GM12878 (cell line): ENCODE results near the gene TDRD10. TPM values are rescaled to one million over a fixed set of nuclear protein-coding genes. Genes with fewer than 3 reads are reported as not detected.

Source experiments
- ATAC-seq: fragments of 200-7000 bp; cut with Tn5 transposase; 3 replicates; pipeline ENCODE4 v1.9.1; 2020; ENCODE audit warnings: mild to moderate bottlenecking, moderate library complexity
- BruUV-seq: library from RNA; stranded (reverse); fragments of 400-500 nt; replicated peaks from 2 replicates; lab custom pipeline; 2021; lab: Mats Ljungman, UMichigan
- CTCF ChIA-PET: fragments of 300-600 bp; sonication (Branson Sonifier 250); formaldehyde crosslinking; extraction: SDS; loops from one replicate; lab custom pipeline; 2021; ENCODE audit warnings: inconsistent platforms; lab: Yijun Ruan, JAX
- POLR2A ChIA-PET: fragments of 350-600 bp; formaldehyde crosslinking; extraction: SDS; loops from one replicate; lab custom pipeline; 2021; ENCODE audit warnings: inconsistent platforms; lab: Charles Lee
- RAD21 ChIA-PET: fragments of 300-600 bp; sonication (Branson Sonifier 250); formaldehyde crosslinking; loops from one replicate; lab custom pipeline; 2023; ENCODE audit warnings: antibody characterized with exemption; ENCODE audit not compliant: unreplicated experiment; lab: Charles Lee
- SMC1A ChIA-PET: fragments of 300-600 bp; sonication (Branson Sonifier 250); formaldehyde crosslinking; loops from one replicate; lab custom pipeline; 2023; ENCODE audit not compliant: unreplicated experiment, uncharacterized antibody; lab: Charles Lee
- DNase-seq: peaks from one replicate; pipeline ENCODE4 v3.0.0-alpha.2; 2011; ENCODE audit warnings: low read depth, low spot score
- FAIRE-seq: peaks from 3 replicates; lab custom pipeline; 2011; peaks lifted over from hg19 to GRCh38; lab: Jason Lieb, UNC
- H2AFZ ChIP-seq: 2 replicates; pipeline ENCODE4 v1.6.0; 2011; ENCODE audit warnings: low read depth, low read length, control low read depth; ENCODE audit not compliant: control insufficient read depth
- H3K27ac ChIP-seq: 2 replicates; pipeline ENCODE4 v1.5.1; 2011; ENCODE audit warnings: control low read depth; ENCODE audit not compliant: control insufficient read depth, insufficient read depth
- H3K27me3 ChIP-seq, 2 experiments: replicated peaks in 1 of 2; 2 replicates each; pipeline versions ENCODE4 v1.6.0 to v1.6.1; 2011; ENCODE audit warnings: low read length in 1 of 2; ENCODE audit not compliant: control insufficient read depth in 2 of 2, insufficient read depth in 2 of 2
- H3K36me3 ChIP-seq, 2 experiments: 2 replicates each; pipeline ENCODE4 v1.5.1; 2011; ENCODE audit warnings: low read length in 1 of 2; ENCODE audit not compliant: control insufficient read depth in 2 of 2, insufficient read depth in 2 of 2
- H3K4me1 ChIP-seq: 2 replicates; pipeline ENCODE4 v1.6.1; 2011; ENCODE audit warnings: mild to moderate bottlenecking, low read length, moderate library complexity, mixed read lengths; ENCODE audit not compliant: control insufficient read depth, insufficient read depth
- H3K4me2 ChIP-seq: 2 replicates; pipeline ENCODE4 v1.6.0; 2011; ENCODE audit warnings: control low read depth; ENCODE audit not compliant: control insufficient read depth, insufficient read depth
- H3K4me3 ChIP-seq: fragments of 200-600 bp; sonication (generic); 2 replicates; pipeline ENCODE4 v1.5.1; 2016
- H3K79me2 ChIP-seq: 2 replicates; pipeline ENCODE4 v1.6.0; 2011; ENCODE audit warnings: low read length; ENCODE audit not compliant: control insufficient read depth, insufficient read depth
- H3K9ac ChIP-seq: 2 replicates; pipeline ENCODE4 v1.8.0; 2011; ENCODE audit warnings: low read length, control low read depth, mixed read lengths; ENCODE audit not compliant: control insufficient read depth, insufficient read depth
- H3K9me3 ChIP-seq: replicated peaks from 3 replicates; pipeline ENCODE4 v1.5.1; 2011; ENCODE audit warnings: mild to moderate bottlenecking, low read length; ENCODE audit not compliant: control insufficient read depth, insufficient read depth
- H4K20me1 ChIP-seq: 2 replicates; pipeline ENCODE4 v1.6.0; 2011; ENCODE audit not compliant: control insufficient read depth, insufficient read depth
- EZH2 ChIP-seq: IDR thresholded peaks from 2 replicates; pipeline ENCODE4 v1.6.1; 2012; ENCODE audit warnings: low read depth, mild to moderate bottlenecking, control low read depth, inconsistent platforms, low read length, borderline replicate concordance; ENCODE audit not compliant: control insufficient read depth
- IKZF2 ChIP-seq, 2 experiments: fragments of 450-650 bp; IDR thresholded peaks; 2 replicates each; pipeline ENCODE4 v1.6.1; 2017; ENCODE audit warnings: mild to moderate bottlenecking in 2 of 2, moderate library complexity in 2 of 2
- JUNB ChIP-seq: IDR thresholded peaks from 2 replicates; pipeline ENCODE4 v1.6.1; 2016; ENCODE audit warnings: antibody characterized with exemption, mild to moderate bottlenecking
- MAX ChIP-seq: IDR thresholded peaks from 2 replicates; pipeline ENCODE4 v1.6.1; 2012; ENCODE audit warnings: low read depth, low read length, improper control_type of control experiment
- MYB ChIP-seq: fragments of 150-350 bp; IDR thresholded peaks from 2 replicates; pipeline ENCODE4 v1.6.1; 2014; ENCODE audit warnings: mild to moderate bottlenecking, low read depth, low read length, borderline replicate concordance
- POLR2AphosphoS2 ChIP-seq: IDR thresholded peaks from 2 replicates; pipeline ENCODE4 v1.6.1; 2011; ENCODE audit warnings: low read depth, mild to moderate bottlenecking, low read length, improper control_type of control experiment, moderate library complexity
- POU2F2 ChIP-seq: IDR thresholded peaks from 3 replicates; pipeline ENCODE4 v1.6.1; 2011; ENCODE audit warnings: low read depth, mild to moderate bottlenecking, low read length, borderline replicate concordance
- YBX1 ChIP-seq: fragments of 450-650 bp; IDR thresholded peaks from 2 replicates; pipeline ENCODE4 v1.6.1; 2016; ENCODE audit warnings: antibody characterized with exemption
- WGBS: methylation state at CpG from one replicate; pipeline ENCODE4 v1.1.6; 2016; ENCODE audit warnings: low lambda C conversion rate; ENCODE audit not compliant: insufficient replicate concordance, insufficient coverage; ENCODE audit errors: missing lambda C conversion rate; 5-methylcytosine and 5-hydroxymethylcytosine counted together
- in situ Hi-C: fragments of 300-500 bp; cut with MboI; formaldehyde crosslinking; loops from 9 replicates; pipeline ENCODE4 v1.14.3; 2018; ENCODE audit warnings: mixed read lengths
- intact Hi-C: fragments of 100-400 bp; cut with micrococcal nuclease; formaldehyde crosslinking; loops from one replicate; pipeline ENCODE4 v1.14.2; 2022; ENCODE audit not compliant: unreplicated experiment
- polyA plus RNA-seq, 11 experiments: library from polyadenylated mRNA; depleted of rRNA in 4 of 11; unstranded in 6 of 11; stranded (reverse) in 5 of 11; fragments of >200 nt; fragmentation: Nextera tagmentation in 4 of 11; fragmentation: Illumina TruSeq in 1 of 11; extraction: Ambion mirVana in 4 of 11; extraction: Trizol in 1 of 11; gene quantifications; 1 replicate in 1 of 11; 2 replicates in 10 of 11; pipeline versions ENCODE4 v1.2.1 to v1.2.3, GENCODE V29; 2011 to 2016; ENCODE audit warnings: inconsistent platforms in 2 of 11, missing spikeins in 2 of 11, low read depth in 1 of 11
- total RNA-seq, 4 experiments: library from RNA; depleted of rRNA in 3 of 4; stranded (reverse); fragments of >200 nt in 3 of 4; fragmentation: Illumina TruSeq in 1 of 4; extraction: Trizol in 1 of 4; gene quantifications; 2 replicates each; pipeline versions ENCODE4 v1.2.1 to v1.2.3, GENCODE V29; 2013 to 2021
- TF ChIP-seq, protein P1 (sequence below): IDR thresholded peaks from 2 replicates; pipeline ENCODE4 v1.6.1; 2012; ENCODE audit warnings: low read length, inconsistent platforms
- TF ChIP-seq, protein P2 (sequence below): IDR thresholded peaks from 2 replicates; pipeline ENCODE4 v1.6.1; 2011; ENCODE audit warnings: borderline replicate concordance, low read depth, mild to moderate bottlenecking, moderate library complexity, low read length; ENCODE audit not compliant: insufficient read depth, poor library complexity, severe bottlenecking

Gene TDRD10
- total and polyA plus RNA-seq, 10 of the 15 experiments (the other 5 are each of a cell fraction or from before 2014, with no cell fraction given) = not detected

DNA sequence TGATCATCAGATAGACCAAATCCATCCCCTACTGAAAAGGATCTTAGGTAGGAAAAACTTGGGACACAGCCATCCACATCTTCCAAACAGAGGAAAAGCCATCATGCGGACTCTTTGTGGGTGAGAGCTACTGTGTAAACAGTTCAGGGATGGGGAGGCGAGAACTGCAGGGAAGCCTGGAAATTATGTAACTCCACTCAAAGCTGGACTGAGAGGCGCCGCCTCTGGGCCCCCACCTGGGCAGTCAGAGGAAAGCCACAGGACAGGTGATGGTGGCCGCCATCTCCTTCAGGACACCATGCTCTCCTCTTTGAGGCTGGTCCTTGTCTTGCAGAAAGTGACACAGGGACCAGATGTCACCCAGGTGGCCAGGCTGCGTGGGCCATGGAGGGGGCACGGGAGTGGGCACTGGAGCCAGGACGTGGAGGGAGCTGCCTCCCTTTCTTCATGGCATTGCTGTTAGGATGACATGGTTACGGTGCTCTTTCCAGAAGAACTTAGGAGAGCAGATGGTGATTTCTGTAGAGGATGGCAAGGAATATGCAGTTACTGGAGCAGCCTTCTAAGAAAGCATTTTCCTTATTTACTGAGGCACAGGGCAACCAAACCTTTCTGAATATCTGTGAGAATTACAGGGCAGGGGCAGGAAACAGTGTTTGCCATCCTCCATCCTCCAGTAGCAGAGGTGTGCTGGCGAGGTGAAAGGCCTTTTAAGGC lies 32.0 kb upstream of the TDRD10 start:
- H4K20me1 ChIP-seq = no peaks in the 10 kb centered on the region
- ChIA-PET SMC1A (interaction anchor here (1.8 kb wide), 1 partner anchor 10 kb away, joined by 6 read pairs; no protein-coding TSS in a partner anchor), RAD21 (interaction anchor here (1.1 to 2.3 kb wide), 3 partner anchors 31 to 119 kb away, joined by 3 to 7 read pairs (median 4); no protein-coding TSS in a partner anchor), POLR2A (no interaction called here)
- peaks cover 12% of the 10 kb centered on the region for H3K4me1 ChIP-seq
- H2AFZ ChIP-seq = no peak overlapping the region
- no peak for DNase-seq
- no peak for ATAC-seq
- H3K9ac ChIP-seq = no peak overlapping the region
- no peaks in the 10 kb centered on the region for H3K79me2 ChIP-seq
- in situ Hi-C loops = no loop called here
- no peak overlapping the region for H3K4me2 ChIP-seq
- H3K9me3 ChIP-seq = no peaks in the 10 kb centered on the region
- TF ChIP-seq MAX (no peak), POLR2AphosphoS2 (no peak)
- TF ChIP-seq, all 136 proteins: peak for 0
- BruUV-seq = no TSS peak
- no peak for FAIRE-seq
- CTCF ChIA-PET = interaction anchor here (2.6 to 5.7 kb wide), 3 partner anchors 10 to 119 kb away, joined by 6 to 54 read pairs (median 12); no protein-coding TSS in a partner anchor
- no peak overlapping the region for H3K4me3 ChIP-seq
- 83% methylated on average over 10 of the region's 10 CpGs for WGBS
- intact Hi-C loops = loop anchor here (5.0 kb wide), 1 partner anchor 118 kb away; no protein-coding TSS in a partner anchor
- 0 out of 4 replicates have a peak, but pooled peaks cover 0 to 1% of the 10 kb centered on the region in 2 experiments for H3K27me3 ChIP-seq
- no peak overlapping the region for H3K27ac ChIP-seq
- H3K36me3 ChIP-seq = no peaks in the 10 kb centered on the region

GRCh38 chr1:154471304-154471703 lies 30.7 kb upstream of the TDRD10 start:
- ChIA-PET RAD21 (interaction anchor here (0.8 to 2.3 kb wide), 2 partner anchors 9 to 32 kb away, joined by 5 to 7 read pairs; no protein-coding TSS in a partner anchor), POLR2A (no interaction called here), SMC1A (interaction anchor here (0.6 to 1.8 kb wide), 2 partner anchors 9 to 46 kb away, joined by 3 to 6 read pairs; no protein-coding TSS in a partner anchor), CTCF (interaction anchor here (1.0 to 3.0 kb wide), 5 partner anchors 9 to 126 kb away, joined by 3 to 12 read pairs (median 5); no protein-coding TSS in a partner anchor)
- no peak for DNase-seq
- in situ Hi-C loops = no loop called here
- WGBS = 63% methylated on average over 2 of the region's 2 CpGs
- no TSS peak for BruUV-seq
- intact Hi-C loops = no loop called here
- no peak for FAIRE-seq
- Histone ChIP-seq H4K20me1 (no peaks in the 10 kb centered on the region), H3K9ac (no peak overlapping the region), H3K4me2 (no peak overlapping the region), H3K4me3 (no peak overlapping the region), H3K36me3 (no peaks in the 10 kb centered on the region), H3K27ac (no peak overlapping the region), H3K4me1 (peaks cover 7% of the 10 kb centered on the region; the same call in 1 of the 2 replicates), H2AFZ (no peak overlapping the region), H3K79me2 (no peaks in the 10 kb centered on the region), H3K27me3 (0 out of 4 replicates have a peak, but pooled peaks cover 0 to 1% of the 10 kb centered on the region in 2 experiments), H3K9me3 (no peaks in the 10 kb centered on the region)
- no peak for ATAC-seq
- TF ChIP-seq JUNB (no peak), IKZF2 (IDR thresholded peaks at IDR 0.05) (no peak), YBX1 (no peak), MYB (no peak), EZH2 (no peak), POU2F2 (no peak)
- TF ChIP-seq, protein P1, sequence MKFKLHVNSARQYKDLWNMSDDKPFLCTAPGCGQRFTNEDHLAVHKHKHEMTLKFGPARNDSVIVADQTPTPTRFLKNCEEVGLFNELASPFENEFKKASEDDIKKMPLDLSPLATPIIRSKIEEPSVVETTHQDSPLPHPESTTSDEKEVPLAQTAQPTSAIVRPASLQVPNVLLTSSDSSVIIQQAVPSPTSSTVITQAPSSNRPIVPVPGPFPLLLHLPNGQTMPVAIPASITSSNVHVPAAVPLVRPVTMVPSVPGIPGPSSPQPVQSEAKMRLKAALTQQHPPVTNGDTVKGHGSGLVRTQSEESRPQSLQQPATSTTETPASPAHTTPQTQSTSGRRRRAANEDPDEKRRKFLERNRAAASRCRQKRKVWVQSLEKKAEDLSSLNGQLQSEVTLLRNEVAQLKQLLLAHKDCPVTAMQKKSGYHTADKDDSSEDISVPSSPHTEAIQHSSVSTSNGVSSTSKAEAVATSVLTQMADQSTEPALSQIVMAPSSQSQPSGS = no peak
- TF ChIP-seq, protein P2, sequence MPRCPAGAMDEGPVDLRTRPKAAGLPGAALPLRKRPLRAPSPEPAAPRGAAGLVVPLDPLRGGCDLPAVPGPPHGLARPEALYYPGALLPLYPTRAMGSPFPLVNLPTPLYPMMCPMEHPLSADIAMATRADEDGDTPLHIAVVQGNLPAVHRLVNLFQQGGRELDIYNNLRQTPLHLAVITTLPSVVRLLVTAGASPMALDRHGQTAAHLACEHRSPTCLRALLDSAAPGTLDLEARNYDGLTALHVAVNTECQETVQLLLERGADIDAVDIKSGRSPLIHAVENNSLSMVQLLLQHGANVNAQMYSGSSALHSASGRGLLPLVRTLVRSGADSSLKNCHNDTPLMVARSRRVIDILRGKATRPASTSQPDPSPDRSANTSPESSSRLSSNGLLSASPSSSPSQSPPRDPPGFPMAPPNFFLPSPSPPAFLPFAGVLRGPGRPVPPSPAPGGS = no peak
